IMR-90 (cell line): ENCODE results near the gene MICU1.

Experiments
- BHLHE40 ChIP-seq: fragments of 150-350 bp; IDR thresholded peaks from 2 replicates; pipeline ENCODE4 v1.6.1; 2016; ENCODE audit warnings: mild to moderate bottlenecking, low read depth, low read length
- POLR2A ChIP-seq: IDR thresholded peaks from 2 replicates; pipeline ENCODE4 v1.6.1; 2012; ENCODE audit warnings: mild to moderate bottlenecking, low read depth, low read length
- RFX5 ChIP-seq: IDR thresholded peaks from 2 replicates; pipeline ENCODE4 v1.8.0; 2012; ENCODE audit warnings: low read depth, mild to moderate bottlenecking, low read length, moderate library complexity
- TF ChIP-seq, protein P1 (sequence below): conservative IDR thresholded peaks from 2 replicates; pipeline ENCODE4 v1.5.1; 2012; ENCODE audit warnings: mild to moderate bottlenecking, low read depth, low read length, improper control_type of control experiment

- TF ChIP-seq POLR2A (no peak), BHLHE40 (no peak), RFX5 (no peak)
- TF ChIP-seq, protein P1, sequence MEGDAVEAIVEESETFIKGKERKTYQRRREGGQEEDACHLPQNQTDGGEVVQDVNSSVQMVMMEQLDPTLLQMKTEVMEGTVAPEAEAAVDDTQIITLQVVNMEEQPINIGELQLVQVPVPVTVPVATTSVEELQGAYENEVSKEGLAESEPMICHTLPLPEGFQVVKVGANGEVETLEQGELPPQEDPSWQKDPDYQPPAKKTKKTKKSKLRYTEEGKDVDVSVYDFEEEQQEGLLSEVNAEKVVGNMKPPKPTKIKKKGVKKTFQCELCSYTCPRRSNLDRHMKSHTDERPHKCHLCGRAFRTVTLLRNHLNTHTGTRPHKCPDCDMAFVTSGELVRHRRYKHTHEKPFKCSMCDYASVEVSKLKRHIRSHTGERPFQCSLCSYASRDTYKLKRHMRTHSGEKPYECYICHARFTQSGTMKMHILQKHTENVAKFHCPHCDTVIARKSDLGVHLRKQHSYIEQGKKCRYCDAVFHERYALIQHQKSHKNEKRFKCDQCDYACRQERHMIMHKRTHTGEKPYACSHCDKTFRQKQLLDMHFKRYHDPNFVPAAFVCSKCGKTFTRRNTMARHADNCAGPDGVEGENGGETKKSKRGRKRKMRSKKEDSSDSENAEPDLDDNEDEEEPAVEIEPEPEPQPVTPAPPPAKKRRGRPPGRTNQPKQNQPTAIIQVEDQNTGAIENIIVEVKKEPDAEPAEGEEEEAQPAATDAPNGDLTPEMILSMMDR, result no peak
Observed at GRCh38 chr10:72389014-72389413, 236.9 kb downstream of the MICU1 start.
